ENCODE data around the gene EPHB2.

The EPHB2 gene

DNA sequence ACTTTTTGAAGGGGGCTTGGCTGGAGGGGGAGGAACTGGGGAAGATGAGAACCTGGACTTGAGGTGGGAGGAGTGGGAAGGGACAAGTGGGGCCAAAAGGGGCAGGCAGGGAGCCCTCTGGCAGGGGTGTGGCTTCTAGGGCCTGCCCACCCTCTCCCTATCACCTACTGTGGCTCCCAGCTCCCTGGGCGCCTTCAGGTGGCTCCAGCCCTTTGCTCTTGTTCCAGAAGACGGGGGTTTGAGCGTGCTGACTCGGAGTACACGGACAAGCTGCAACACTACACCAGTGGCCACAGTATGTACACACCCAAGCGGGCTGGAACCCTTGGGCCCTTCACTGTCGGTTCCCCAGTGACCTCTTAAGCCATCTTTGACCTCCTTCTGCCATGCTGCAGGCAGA lies 185.5 kb downstream of the EPHB2 start:
- no peak for DNase-seq (ENCODE audit: extremely low read depth, low read depth)
- TF ChIP-seq, protein P1, sequence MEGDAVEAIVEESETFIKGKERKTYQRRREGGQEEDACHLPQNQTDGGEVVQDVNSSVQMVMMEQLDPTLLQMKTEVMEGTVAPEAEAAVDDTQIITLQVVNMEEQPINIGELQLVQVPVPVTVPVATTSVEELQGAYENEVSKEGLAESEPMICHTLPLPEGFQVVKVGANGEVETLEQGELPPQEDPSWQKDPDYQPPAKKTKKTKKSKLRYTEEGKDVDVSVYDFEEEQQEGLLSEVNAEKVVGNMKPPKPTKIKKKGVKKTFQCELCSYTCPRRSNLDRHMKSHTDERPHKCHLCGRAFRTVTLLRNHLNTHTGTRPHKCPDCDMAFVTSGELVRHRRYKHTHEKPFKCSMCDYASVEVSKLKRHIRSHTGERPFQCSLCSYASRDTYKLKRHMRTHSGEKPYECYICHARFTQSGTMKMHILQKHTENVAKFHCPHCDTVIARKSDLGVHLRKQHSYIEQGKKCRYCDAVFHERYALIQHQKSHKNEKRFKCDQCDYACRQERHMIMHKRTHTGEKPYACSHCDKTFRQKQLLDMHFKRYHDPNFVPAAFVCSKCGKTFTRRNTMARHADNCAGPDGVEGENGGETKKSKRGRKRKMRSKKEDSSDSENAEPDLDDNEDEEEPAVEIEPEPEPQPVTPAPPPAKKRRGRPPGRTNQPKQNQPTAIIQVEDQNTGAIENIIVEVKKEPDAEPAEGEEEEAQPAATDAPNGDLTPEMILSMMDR (IDR thresholded peaks at IDR 0.05; ENCODE audit: low read depth, low read length) = no peak

DNA sequence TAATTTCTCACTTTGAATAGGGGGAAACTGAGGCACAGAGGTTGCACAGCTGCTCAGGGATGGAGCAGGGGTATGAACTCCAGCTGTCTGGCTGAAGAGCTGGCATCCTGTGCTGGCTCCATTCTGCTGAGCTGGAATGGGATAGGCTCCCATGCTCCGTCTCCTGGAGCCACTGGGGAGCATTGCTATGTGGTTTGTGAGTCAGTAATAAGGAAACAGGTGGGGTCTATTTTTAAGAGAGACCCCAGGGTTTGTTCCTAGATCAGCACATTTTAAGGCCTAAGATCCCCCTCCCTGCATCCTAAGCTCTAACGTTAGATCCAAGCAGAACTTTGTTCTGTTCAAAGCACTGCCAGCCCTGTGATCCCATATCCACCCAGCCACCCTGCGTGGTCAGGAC lies 189.8 kb downstream of the EPHB2 start:
- TF ChIP-seq, protein P1 (IDR thresholded peaks at IDR 0.05; ENCODE audit: low read depth, low read length) = no peak

DNA sequence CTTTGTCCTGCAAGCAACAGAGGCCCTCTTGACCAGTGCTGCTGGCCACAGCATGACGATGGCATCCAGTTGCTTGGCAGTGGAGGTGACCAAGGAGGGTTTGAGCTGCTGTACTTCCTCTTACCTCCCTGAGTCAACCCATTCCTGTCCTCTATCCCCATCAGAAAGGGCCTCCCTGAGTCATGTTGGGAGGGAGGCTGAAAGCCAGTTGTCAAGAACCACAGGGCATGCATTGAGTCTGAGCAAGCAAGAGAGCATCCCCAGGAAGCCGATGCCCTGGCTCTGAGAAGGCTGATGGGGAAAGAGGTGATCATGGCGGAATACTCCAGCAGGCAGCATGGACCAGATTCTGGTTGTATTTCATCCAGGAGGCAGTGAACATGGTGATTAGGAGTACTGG lies 192.5 kb downstream of the EPHB2 start:
- TF ChIP-seq, protein P1 (IDR thresholded peaks at IDR 0.05; ENCODE audit: low read depth, low read length) = no peak
- DNase-seq (ENCODE audit: extremely low read depth, low read depth) = no peak

More for the DNA sequence above, 189.8 kb downstream of the EPHB2 start:
- DNase-seq (ENCODE audit: extremely low read depth, low read depth) = no peak

DNA sequence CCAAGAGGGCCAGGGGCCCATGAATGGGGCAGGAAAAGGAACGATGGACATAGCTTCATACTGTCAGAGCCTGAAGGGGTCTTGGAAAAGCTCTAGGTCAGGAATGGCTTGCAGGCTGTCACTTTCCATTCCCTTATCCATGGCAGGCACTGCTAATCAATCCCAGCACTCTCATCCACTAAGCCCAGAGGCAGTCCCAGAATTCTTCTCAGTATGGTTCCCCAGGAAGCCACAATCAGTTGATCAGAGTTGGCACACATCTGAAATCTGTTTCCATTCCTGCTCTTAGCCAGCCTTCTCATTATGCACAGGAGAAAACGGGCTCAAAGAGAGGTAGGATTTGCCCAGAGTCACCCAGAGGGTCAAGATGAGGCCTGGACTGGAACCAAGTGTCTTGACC lies 196.3 kb downstream of the EPHB2 start:
- no peak for DNase-seq (ENCODE audit: extremely low read depth, low read depth)
- TF ChIP-seq, protein P1 (IDR thresholded peaks at IDR 0.05; ENCODE audit: low read depth, low read length) = no peak

DNA sequence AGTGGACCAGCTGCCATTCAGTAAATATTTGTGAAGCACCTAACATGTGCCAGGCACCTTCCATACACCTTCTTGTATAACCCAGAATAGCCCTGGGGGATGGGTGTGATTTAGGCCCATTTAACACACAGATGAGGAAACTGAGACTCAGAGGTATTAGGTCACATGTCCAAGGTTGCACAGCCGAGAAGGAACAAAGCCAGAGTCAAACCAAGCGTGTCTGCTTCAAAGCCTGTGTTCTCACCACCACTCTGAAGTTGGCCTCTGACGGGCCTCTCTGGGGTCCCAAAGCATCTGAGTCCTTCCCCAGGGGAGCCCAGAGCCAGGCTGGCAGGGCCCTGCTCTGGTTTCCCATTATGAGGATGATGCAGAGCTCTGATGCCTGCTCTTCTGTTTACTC lies 196.9 kb downstream of the EPHB2 start:
- no peak for DNase-seq (ENCODE audit: extremely low read depth, low read depth)
- TF ChIP-seq, protein P1 (IDR thresholded peaks at IDR 0.05; ENCODE audit: low read depth, low read length) = no peak

DNA sequence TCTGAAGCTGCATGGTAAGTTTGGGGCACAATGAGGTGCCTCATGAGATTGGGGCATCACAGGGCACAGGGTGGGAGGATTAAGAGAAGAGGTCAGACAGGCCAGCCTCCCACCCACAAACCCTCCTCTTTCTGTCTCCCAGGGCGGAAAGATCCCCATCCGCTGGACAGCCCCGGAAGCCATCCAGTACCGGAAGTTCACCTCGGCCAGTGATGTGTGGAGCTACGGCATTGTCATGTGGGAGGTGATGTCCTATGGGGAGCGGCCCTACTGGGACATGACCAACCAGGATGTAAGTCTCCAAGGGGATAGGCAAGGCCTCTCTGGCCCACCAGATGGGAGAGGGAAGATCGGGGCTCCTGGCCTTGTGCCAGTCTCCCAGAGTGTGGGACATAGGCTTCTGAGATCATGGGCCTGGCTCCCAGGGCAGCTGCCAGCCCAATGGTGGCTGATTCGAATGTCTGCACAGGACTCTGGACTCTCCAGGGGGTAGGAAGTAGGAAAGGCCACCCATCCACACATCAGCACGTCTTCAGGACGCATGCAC lies 198.3 kb downstream of the EPHB2 start:
- no peak for DNase-seq (ENCODE audit: extremely low read depth, low read depth)
- TF ChIP-seq, protein P1 (IDR thresholded peaks at IDR 0.05; ENCODE audit: low read depth, low read length) = no peak

DNA sequence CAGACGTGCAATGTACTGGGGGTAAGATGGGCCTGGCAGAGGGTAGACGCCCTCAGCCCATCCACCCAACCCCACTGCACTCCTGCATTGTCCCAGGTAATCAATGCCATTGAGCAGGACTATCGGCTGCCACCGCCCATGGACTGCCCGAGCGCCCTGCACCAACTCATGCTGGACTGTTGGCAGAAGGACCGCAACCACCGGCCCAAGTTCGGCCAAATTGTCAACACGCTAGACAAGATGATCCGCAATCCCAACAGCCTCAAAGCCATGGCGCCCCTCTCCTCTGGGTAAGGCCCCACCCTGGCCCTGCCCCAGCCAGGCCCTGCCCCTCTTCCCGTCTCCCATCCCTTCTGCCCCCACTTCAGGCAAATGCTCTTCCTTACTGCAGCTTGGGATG lies 199.6 kb downstream of the EPHB2 start:
- DNase-seq (ENCODE audit: extremely low read depth, low read depth) = no peak
- TF ChIP-seq, protein P1 (IDR thresholded peaks at IDR 0.05; ENCODE audit: low read depth, low read length) = no peak
